Osteoblast (primary cell): ENCODE data around the gene NOLC1. TPM values are rescaled to one million over a fixed set of nuclear protein-coding genes. Genes with fewer than 3 reads are reported as not detected.
A peak's percentile ranks its signal among the peaks of the same experiment; 100 is the strongest.

ENCODE experiments used
- DNase-seq: peaks from one replicate; pipeline ENCODE4 v3.0.0; 2011; ENCODE audit warnings: low spot score, mixed read lengths; ENCODE audit not compliant: insufficient read length; ENCODE audit errors: missing footprints
- H2AFZ ChIP-seq: 2 replicates; pipeline ENCODE4 v1.6.0; 2011; ENCODE audit warnings: mild to moderate bottlenecking, low read length
- H3K27ac ChIP-seq: 2 replicates; pipeline ENCODE4 v1.5.1; 2011; ENCODE audit warnings: mild to moderate bottlenecking, low read depth, low read length, moderate library complexity
- H3K27me3 ChIP-seq: 2 replicates; pipeline ENCODE4 v1.6.0; 2012; ENCODE audit warnings: mild to moderate bottlenecking, control low read depth, inconsistent platforms, low read length, moderate library complexity; ENCODE audit not compliant: insufficient read depth
- H3K36me3 ChIP-seq: 2 replicates; pipeline ENCODE4 v1.5.1; 2011; ENCODE audit warnings: mild to moderate bottlenecking, low read length, control low read depth, moderate library complexity; ENCODE audit not compliant: insufficient read depth
- H3K4me1 ChIP-seq: 2 replicates; pipeline ENCODE4 v1.5.1; 2011; ENCODE audit warnings: mild to moderate bottlenecking, low read length, control low read depth, moderate library complexity; ENCODE audit not compliant: insufficient read depth
- H3K4me2 ChIP-seq: 2 replicates; pipeline ENCODE4 v1.6.0; 2011; ENCODE audit warnings: mild to moderate bottlenecking, low read length; ENCODE audit not compliant: insufficient read depth
- H3K4me3 ChIP-seq: fragments of 200-600 bp; sonication (generic); 3 replicates; pipeline ENCODE4 v1.5.1; 2012; ENCODE audit warnings: mild to moderate bottlenecking, low read length, inconsistent platforms; ENCODE audit not compliant: insufficient read depth
- H3K79me2 ChIP-seq: 2 replicates; pipeline ENCODE4 v1.6.0; 2012; ENCODE audit warnings: mild to moderate bottlenecking, low read length, control low read depth, inconsistent platforms; ENCODE audit not compliant: insufficient read depth
- H3K9me3 ChIP-seq: 2 replicates; pipeline ENCODE4 v1.5.1; 2011; ENCODE audit warnings: low read depth, low read length, control low read depth
- H4K20me1 ChIP-seq: 2 replicates; pipeline ENCODE4 v1.6.0; 2012; ENCODE audit warnings: mild to moderate bottlenecking, low read length, control low read depth; ENCODE audit not compliant: insufficient read depth
- CTCF ChIP-seq: IDR thresholded peaks from 2 replicates; pipeline ENCODE4 v1.5.1; 2011; ENCODE audit warnings: mild to moderate bottlenecking, low read depth, low read length, moderate library complexity; ENCODE audit errors: extremely low read depth
- total RNA-seq: library from RNA; depleted of rRNA; stranded (reverse); fragments of >200 nt; gene quantifications from 2 replicates; pipeline ENCODE4 v1.2.3, GENCODE V29; 2012

NOLC1 gene
- total RNA-seq, 1 donor: 18.1 TPM

GRCh38 chr10:102119417-102120141 is 32.6 kb upstream of the NOLC1 start:
- Histone ChIP-seq H4K20me1 (peaks cover 2% of the 10 kb centered on the region), H3K36me3 (no peaks in the 10 kb centered on the region), H3K4me1 (peaks cover 58% of the 10 kb centered on the region), H3K27ac (peak overlapping the region; percentile 63), H3K27me3 (no peaks in the 10 kb centered on the region), H3K79me2 (peaks cover 47% of the 10 kb centered on the region), H3K9me3 (no peaks in the 10 kb centered on the region), H3K4me2 (peak overlapping the region; percentile 96), H2AFZ (peak overlapping the region; percentile 80), H3K4me3 (peak overlapping the region; percentile 91)
- peak; percentile 98 for DNase-seq
- TF ChIP-seq CTCF: no peak

GRCh38 chr10:102120142-102120990 is 31.8 kb upstream of the NOLC1 start, which contains the start of gene LDB1:
LDB1 (minus strand) TSS chr10:102120368; CDS start chr10:102120110, 258 bp downstream.
- H3K36me3 ChIP-seq: no peaks in the 10 kb centered on the region
- DNase-seq: peak; percentile 95
- H4K20me1 ChIP-seq: peaks cover 2% of the 10 kb centered on the region
- peaks cover 53% of the 10 kb centered on the region for H3K4me1 ChIP-seq
- H3K79me2 ChIP-seq: peaks cover 40% of the 10 kb centered on the region
- H3K27me3 ChIP-seq: no peaks in the 10 kb centered on the region
- no peaks in the 10 kb centered on the region for H3K9me3 ChIP-seq
- H3K27ac ChIP-seq: peak within 1 kb of the TSS; percentile 63
- H3K4me3 ChIP-seq: peak within 1 kb of the TSS; percentile 91
- no peak for TF ChIP-seq CTCF
- peak within 1 kb of the TSS; percentile 80 for H2AFZ ChIP-seq
- H3K4me2 ChIP-seq: peak within 1 kb of the TSS; percentile 96

GRCh38 chr10:102120991-102121738 is 31.0 kb upstream of the NOLC1 start:
- Histone ChIP-seq H3K4me2 (peak overlapping the region; percentile 96), H3K4me3 (peak overlapping the region; percentile 91), H3K9me3 (no peaks in the 10 kb centered on the region), H3K79me2 (peaks cover 33% of the 10 kb centered on the region), H4K20me1 (peaks cover 2% of the 10 kb centered on the region), H3K27me3 (no peaks in the 10 kb centered on the region), H3K4me1 (peaks cover 46% of the 10 kb centered on the region), H3K27ac (peak overlapping the region; percentile 63), H2AFZ (peak overlapping the region; percentile 79), H3K36me3 (no peaks in the 10 kb centered on the region)
- no peak for TF ChIP-seq CTCF
- peak; percentile 81 for DNase-seq
